LNCaP clone FGC (cell line): Measurements from ENCODE around the gene DROSHA.
"Not testable (repeated sequence)": the region's sequence is repeated elsewhere in the genome, so short reads cannot be mapped to it uniquely, and the experiment has no call there.

Experiments
- DNase-seq: peaks from one replicate; pipeline ENCODE4 v3.0.0-alpha.2; 2011; ENCODE audit warnings: low read depth
- H3K4me3 ChIP-seq: 2 replicates; pipeline ENCODE4 v1.5.1; 2011; ENCODE audit warnings: mild to moderate bottlenecking, low read depth, low read length, control low read depth
- CTCF ChIP-seq: IDR thresholded peaks from 2 replicates; pipeline ENCODE4 v1.5.1; 2012; ENCODE audit warnings: mild to moderate bottlenecking; ENCODE audit not compliant: control insufficient read depth, insufficient read depth; ENCODE audit errors: extremely low read depth

DROSHA gene

GRCh38 chr5:31364881-31365636 lies 166.8 kb downstream of the DROSHA start:
- no peak for TF ChIP-seq CTCF
- DNase-seq, result no peak
- H3K4me3 ChIP-seq, result no peak overlapping the region

DNA sequence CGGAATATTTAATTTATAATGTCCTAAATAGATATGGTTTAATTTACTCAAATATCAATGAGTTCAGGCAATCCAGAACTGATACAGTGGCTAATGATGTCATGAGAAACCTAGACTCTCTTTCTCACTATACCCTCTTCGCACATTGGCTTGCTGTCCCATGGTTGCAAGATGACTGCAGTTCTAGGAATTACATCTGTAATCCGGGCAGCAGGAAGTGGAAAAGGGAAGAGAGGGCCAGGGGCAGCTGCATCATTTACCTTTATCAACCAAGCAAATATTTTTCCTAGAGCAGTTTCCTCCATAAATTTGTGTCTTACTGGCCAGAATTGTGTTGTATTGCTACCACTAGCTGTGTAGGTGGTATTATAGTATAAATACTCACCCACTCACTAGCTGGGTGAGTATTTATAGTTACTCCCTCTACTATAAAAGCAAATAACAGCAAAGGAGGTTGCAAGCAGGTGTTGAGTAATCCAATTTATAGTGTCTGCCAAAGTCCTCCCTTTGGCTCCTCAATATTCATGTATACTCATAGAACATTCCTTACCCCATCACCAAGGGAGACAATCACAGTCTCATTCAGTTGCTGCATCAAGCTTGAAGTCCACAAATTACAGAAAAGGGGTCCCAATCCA lies 168.8 kb downstream of the DROSHA start:
- no peak for DNase-seq
- TF ChIP-seq CTCF, result no peak
- H3K4me3 ChIP-seq, result no peak overlapping the region

GRCh38 chr5:31362529-31362900 lies 169.4 kb downstream of the DROSHA start:
- no peak for DNase-seq
- no peak for TF ChIP-seq CTCF
- no peak overlapping the region for H3K4me3 ChIP-seq

GRCh38 chr5:31361704-31362528 lies 170.0 kb downstream of the DROSHA start:
- H3K4me3 ChIP-seq, DNase-seq: not testable (repeated sequence)

GRCh38 chr5:31361234-31361633 lies 170.7 kb downstream of the DROSHA start:
- H3K4me3 ChIP-seq, result no peak overlapping the region
- DNase-seq, result no peak
- no peak for TF ChIP-seq CTCF

GRCh38 chr5:31359839-31360238 lies 172.1 kb downstream of the DROSHA start:
- H3K4me3 ChIP-seq, result no peak overlapping the region
- no peak for TF ChIP-seq CTCF
- no peak for DNase-seq

- DNase-seq, result no peak
- no peak for TF ChIP-seq CTCF
Measured at GRCh38 chr5:31357038-31357437, 174.9 kb downstream of the DROSHA start.

More at GRCh38 chr5:31357038-31357437, 174.9 kb downstream of the DROSHA start:
- H3K4me3 ChIP-seq, result no peak overlapping the region
